Memory B cell (primary cell): ENCODE data around the gene NCAM2.

Experiments
- ATAC-seq: fragments of 150-1000 bp; cut with Tn5 transposase; 2 replicates; pipeline ENCODE4 v1.10.0; 2021; ENCODE audit warnings: low read depth, mild to moderate bottlenecking, moderate library complexity
- DNase-seq, 2 donors: peaks; one replicate each; pipeline ENCODE4 v3.0.0; 2022; ENCODE audit warnings: low spot score in 2 of 2
- H3K27ac Mint-ChIP-seq: one replicate; pipeline ENCODE4 v1.8.0; 2022; ENCODE audit warnings: mild to moderate bottlenecking, moderate library complexity, mixed read lengths
- H3K27me3 Mint-ChIP-seq: one replicate; pipeline ENCODE4 v1.8.0; 2022; ENCODE audit warnings: mixed read lengths
- H3K36me3 Mint-ChIP-seq: one replicate; pipeline ENCODE4 v1.8.0; 2022; ENCODE audit warnings: mild to moderate bottlenecking, mixed read lengths
- H3K4me1 Mint-ChIP-seq: one replicate; pipeline ENCODE4 v1.8.0; 2022; ENCODE audit warnings: mixed read lengths
- H3K4me3 Mint-ChIP-seq: one replicate; pipeline ENCODE4 v1.8.0; 2022; ENCODE audit warnings: mild to moderate bottlenecking, moderate library complexity, mixed read lengths
- H3K9me3 Mint-ChIP-seq: one replicate; pipeline ENCODE4 v1.8.0; 2022; ENCODE audit warnings: mixed read lengths

The NCAM2 gene

DNA sequence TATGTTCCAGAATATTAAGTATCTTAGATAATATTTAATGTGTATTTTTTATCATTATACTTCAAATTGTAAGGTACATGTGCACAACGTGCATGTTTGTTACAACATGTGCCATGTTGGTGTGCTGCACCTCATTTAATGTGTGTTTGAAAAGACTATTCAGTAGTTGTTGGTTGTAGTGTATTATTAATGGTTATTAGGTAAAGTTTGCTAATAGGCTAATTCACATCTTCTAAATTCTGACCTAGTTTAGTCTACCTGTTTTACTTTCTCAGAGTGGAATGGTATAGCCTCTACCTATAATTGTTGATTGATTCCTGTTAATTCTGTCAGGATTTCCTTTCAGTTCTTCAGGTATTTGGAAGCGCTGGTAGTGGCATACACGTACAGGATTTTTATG lies 153.0 kb downstream of the NCAM2 start:
- Mint-ChIP-seq H3K27ac (no peak overlapping the region), H3K4me3 (no peak overlapping the region), H3K9me3 (no peaks in the 10 kb centered on the region), H3K36me3 (no peaks in the 10 kb centered on the region), H3K27me3 (no peaks in the 10 kb centered on the region), H3K4me1 (no peaks in the 10 kb centered on the region)
- no peak for ATAC-seq
- no peak for DNase-seq

DNA sequence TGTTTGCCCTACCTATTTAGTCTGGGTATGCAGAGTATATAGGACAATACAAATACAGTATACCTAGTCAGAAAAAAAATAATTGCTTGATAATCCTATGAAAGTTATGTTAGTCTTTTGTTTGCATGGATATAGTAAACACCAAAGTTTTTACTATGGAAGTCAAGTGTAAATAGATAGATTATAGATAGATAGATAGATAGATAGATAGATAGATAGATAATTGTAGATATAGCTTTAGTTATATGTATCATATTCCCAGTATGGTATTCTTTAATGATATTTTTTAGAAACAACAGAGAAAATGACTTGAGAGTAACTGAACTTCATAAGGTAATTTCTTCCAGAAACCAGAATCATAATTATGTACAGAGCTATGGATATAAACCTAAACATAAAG lies 158.2 kb downstream of the NCAM2 start:
- ATAC-seq = no peak
- Mint-ChIP-seq H3K4me3 (no peak overlapping the region), H3K4me1 (no peaks in the 10 kb centered on the region)

DNA sequence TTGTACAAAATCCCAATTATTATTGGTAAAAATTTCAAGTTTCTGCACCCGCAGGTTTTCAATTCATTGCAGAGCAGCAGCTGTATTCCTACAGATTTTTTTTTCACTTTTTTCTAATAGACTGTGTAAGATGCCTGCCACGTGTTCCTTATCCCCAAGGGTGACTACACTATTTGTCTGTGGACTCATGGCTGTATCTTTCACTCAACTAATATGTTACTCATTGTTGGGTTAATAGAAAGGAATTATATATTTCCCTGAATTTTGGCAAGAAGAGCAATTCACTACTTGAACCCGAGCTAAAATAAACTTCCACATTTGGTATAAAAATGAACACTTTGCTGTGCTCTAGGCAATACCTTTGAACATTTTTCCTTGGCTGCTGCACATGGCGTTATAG lies 158.7 kb downstream of the NCAM2 start:
- DNase-seq (no peak), ATAC-seq (no peak)
- Mint-ChIP-seq H3K36me3 (no peaks in the 10 kb centered on the region), H3K27ac (no peak overlapping the region), H3K9me3 (no peaks in the 10 kb centered on the region), H3K27me3 (no peaks in the 10 kb centered on the region), H3K4me1 (no peaks in the 10 kb centered on the region), H3K4me3 (no peak overlapping the region)

More for the DNA sequence above, 158.2 kb downstream of the NCAM2 start:
- no peaks in the 10 kb centered on the region for H3K36me3 Mint-ChIP-seq
- H3K27me3 Mint-ChIP-seq = no peaks in the 10 kb centered on the region
- no peak overlapping the region for H3K27ac Mint-ChIP-seq
- no peaks in the 10 kb centered on the region for H3K9me3 Mint-ChIP-seq
- no peak for DNase-seq

DNA sequence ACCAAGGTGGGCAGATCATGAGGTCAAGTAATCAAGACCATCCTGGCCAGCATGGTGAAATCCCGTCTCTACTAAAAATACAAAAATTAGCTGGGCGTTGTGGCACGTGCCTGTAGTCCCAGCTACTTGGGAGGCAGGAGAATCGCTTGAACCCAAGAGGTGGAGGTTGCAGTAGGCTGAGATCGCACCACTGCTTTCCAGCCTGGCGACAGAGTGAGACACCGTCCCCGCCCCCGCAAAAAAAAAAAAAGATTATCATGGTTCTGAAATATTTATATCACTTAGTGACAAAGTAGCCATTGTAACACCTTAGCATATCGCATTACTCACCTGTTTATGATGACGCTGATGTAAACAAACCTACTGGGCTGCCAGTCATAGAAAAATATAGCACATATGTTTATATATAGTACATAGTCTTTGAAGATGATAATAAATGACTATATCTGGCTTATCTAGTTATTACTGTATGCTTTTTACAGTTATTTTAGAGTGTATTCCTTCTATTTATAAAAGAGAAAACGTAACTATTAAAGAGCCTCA lies 160.2 kb downstream of the NCAM2 start:
- Mint-ChIP-seq H3K27me3 (no peaks in the 10 kb centered on the region), H3K9me3 (no peaks in the 10 kb centered on the region), H3K27ac (no peak overlapping the region), H3K36me3 (no peaks in the 10 kb centered on the region), H3K4me3 (no peak overlapping the region), H3K4me1 (peaks cover 4% of the 10 kb centered on the region)
- DNase-seq (no peak), ATAC-seq (no peak)

DNA sequence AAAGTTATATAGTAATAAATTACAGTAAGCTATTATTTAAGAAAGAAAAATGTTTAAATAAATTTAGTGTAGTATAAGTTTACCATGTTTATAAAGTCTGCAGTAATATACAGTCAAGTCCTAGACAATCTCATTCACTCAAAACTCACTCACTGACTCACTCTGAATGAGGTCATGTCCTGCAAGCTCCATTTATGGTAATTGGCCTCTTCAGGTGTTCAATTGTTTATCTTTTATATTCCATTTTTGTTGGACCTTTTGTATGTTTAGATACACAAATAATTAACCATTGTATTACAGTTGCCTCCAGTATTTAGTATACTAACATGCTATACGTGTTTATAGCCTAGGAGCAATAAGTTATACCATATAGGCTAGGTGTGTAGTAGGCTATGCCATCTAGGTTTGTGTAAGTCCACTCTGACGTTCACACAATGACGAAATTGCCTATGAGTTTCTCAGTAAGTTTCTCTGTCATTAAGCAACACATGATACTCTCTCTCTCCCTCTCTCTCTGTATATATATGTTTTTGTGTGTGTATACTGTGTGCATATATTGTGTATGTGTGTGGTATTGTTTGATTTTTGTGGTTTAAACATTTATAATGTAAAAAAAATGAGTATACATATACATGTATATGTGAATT lies 161.2 kb downstream of the NCAM2 start:
- H3K27me3 Mint-ChIP-seq = no peaks in the 10 kb centered on the region
- H3K4me1 Mint-ChIP-seq = peaks cover 4% of the 10 kb centered on the region
- DNase-seq = no peak
- no peaks in the 10 kb centered on the region for H3K9me3 Mint-ChIP-seq
- no peak overlapping the region for H3K27ac Mint-ChIP-seq
- no peak overlapping the region for H3K4me3 Mint-ChIP-seq
- no peaks in the 10 kb centered on the region for H3K36me3 Mint-ChIP-seq
- ATAC-seq = no peak

DNA sequence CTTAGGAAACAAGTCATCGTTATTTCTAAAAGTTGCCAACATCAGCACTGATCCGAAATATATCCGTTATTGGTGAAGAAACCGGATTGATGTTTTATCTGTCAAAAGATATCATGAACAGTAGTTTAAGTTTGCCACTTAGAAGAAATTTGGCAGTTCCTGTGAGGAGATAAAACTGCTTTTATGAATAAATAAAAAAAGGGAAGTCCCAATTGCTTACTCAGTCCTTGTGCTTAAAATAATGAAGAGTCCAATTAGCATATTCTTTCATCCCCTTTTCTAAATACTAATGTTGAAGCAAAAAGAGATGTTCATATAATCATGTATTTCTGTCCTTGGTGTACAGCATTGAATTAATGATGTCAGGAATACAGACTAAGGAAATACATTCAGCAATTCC lies 164.6 kb downstream of the NCAM2 start:
- ATAC-seq (no peak), DNase-seq (no peak)
- Mint-ChIP-seq H3K4me1 (peaks cover 4% of the 10 kb centered on the region), H3K27ac (peak overlapping the region; percentile 43), H3K4me3 (no peak overlapping the region), H3K9me3 (no peaks in the 10 kb centered on the region), H3K27me3 (no peaks in the 10 kb centered on the region), H3K36me3 (no peaks in the 10 kb centered on the region)

DNA sequence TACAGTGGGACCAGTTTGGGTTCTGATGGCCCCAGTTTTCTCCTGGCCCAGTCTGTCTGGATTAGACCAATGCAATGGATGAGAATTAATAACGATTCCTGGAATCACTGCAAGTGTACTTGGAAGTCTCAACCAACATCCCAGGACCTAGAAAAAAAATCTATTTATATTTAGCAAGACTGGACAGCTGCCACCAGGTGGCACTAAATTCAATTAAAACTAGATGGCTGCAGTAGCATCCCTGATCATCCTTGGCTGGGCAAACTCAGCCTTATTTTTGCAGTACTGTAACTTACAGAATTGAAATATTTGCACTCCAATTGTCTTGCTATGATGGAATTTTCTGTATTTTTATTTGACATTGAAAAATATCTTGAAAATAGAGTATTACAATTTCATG lies 165.7 kb downstream of the NCAM2 start:
- ATAC-seq = peak; percentile 39
- Mint-ChIP-seq H3K9me3 (no peaks in the 10 kb centered on the region), H3K27me3 (no peaks in the 10 kb centered on the region), H3K27ac (no peak overlapping the region), H3K4me3 (no peak overlapping the region), H3K4me1 (peaks cover 4% of the 10 kb centered on the region), H3K36me3 (no peaks in the 10 kb centered on the region)
- peak; percentile 2 to 10 for DNase-seq

DNA sequence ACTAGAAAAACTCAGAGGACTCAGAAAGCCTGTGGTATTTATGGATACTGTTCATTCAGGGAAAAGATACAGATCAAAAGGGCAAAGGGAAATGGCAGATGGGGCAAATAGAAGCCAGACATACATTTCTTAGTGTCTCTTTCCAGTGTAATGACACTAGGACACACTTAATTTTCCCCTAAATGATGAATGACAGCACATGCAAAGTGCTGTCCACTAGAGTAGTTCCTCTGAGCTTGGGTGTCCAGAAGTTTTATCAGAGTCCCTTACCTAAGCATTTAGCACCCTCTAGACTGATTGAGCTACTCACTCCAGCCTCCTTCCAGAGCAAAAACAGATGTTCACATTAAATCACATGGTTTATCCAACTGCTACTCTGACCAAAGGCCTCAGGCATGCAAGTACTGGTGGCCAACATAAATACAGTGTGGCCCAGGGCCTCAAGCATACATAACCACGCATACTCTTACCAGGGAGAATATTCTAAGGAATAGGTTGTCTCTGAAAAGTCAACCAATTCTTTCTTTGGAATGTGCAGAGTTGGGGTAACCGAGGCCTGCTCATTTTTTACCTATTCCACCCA lies 166.9 kb downstream of the NCAM2 start:
- H3K4me3 Mint-ChIP-seq = no peak overlapping the region
- H3K36me3 Mint-ChIP-seq = no peaks in the 10 kb centered on the region
- DNase-seq (no peak), ATAC-seq (no peak)
- no peaks in the 10 kb centered on the region for H3K27me3 Mint-ChIP-seq
- peaks cover 4% of the 10 kb centered on the region for H3K4me1 Mint-ChIP-seq
- no peak overlapping the region for H3K27ac Mint-ChIP-seq
- no peaks in the 10 kb centered on the region for H3K9me3 Mint-ChIP-seq

DNA sequence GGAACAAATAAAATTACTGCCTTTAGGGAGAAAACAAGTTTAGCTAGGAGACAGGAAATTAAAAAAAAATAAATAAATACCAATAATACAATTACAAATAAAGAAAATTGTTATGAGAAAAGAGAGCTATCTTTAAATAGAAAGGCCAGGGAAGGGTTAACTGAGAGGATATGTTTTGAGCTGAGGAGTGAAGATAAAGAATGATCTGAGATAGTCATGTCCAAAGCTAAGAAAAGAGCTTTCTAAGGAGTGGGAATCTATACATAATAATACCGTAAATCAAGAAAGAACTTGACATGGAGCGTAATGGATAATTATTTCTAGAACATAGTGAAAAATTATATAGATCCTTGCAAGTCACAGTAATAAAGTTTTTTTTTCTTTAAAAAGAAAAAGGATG lies 176.5 kb downstream of the NCAM2 start:
- no peak for DNase-seq
- Mint-ChIP-seq H3K27me3 (no peaks in the 10 kb centered on the region), H3K4me1 (peaks cover 4% of the 10 kb centered on the region), H3K27ac (no peak overlapping the region), H3K4me3 (no peak overlapping the region), H3K36me3 (no peaks in the 10 kb centered on the region), H3K9me3 (no peaks in the 10 kb centered on the region)
- no peak for ATAC-seq

DNA sequence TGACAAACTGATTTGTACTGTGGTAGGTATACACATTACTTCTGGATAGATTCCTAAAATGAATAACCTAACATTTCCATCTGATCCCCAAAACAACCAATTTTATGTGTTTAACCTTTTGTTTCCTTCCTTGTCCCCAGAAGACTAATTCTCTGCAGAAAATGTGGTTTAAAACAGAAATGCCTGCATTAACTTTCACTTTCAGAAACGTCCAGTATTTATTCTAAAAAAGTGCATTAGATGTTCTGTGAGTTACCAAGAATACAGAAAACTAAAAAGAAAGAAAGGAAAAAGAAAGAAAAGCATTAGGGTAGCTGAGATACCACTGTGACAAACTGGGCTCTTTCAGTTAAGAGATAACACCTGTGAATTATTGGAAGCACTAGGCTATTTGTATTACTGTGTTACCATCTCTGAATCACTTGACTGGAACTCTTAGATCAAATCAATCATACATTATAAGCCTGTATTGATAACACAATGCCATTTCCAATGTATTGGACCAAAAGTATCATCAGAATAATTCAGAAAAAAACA lies 177.7 kb downstream of the NCAM2 start:
- Mint-ChIP-seq H3K27me3 (no peaks in the 10 kb centered on the region), H3K36me3 (no peaks in the 10 kb centered on the region), H3K9me3 (no peaks in the 10 kb centered on the region), H3K27ac (no peak overlapping the region), H3K4me3 (no peak overlapping the region), H3K4me1 (peaks cover 4% of the 10 kb centered on the region)
- ATAC-seq = no peak
- no peak for DNase-seq

DNA sequence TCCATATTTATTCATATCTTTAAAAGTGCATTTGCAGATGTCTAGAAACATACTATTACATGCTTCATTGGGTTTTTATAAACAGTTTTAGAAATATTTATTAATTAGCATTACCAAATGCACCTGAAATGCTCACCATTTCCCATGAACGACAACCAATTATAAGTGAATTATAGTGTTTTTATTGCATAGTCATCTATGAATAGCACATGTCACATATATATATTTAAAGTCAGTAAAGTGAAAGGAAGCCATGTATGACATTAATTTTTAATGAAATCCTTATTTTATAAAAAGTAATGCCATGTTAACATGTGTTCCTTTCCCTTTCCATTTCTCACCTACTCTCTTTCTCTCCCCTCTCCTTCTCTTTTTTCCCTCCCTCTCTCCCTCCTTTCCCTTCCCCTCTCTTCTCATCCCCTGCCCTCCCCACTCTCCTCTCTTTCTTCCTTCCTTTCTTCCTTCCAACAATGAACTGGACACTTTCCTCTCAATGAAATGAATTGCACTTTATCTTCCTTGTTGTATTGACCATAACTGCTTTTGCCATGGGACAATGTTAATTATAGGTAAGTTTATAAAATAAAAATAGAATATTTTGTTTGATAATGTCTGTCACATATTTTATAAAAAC lies 179.3 kb downstream of the NCAM2 start:
- H3K4me3 Mint-ChIP-seq = no peak overlapping the region
- H3K4me1 Mint-ChIP-seq = peaks cover 2% of the 10 kb centered on the region
- H3K9me3 Mint-ChIP-seq = no peaks in the 10 kb centered on the region
- no peaks in the 10 kb centered on the region for H3K36me3 Mint-ChIP-seq
- H3K27me3 Mint-ChIP-seq = no peaks in the 10 kb centered on the region
- DNase-seq = no peak
- H3K27ac Mint-ChIP-seq = no peak overlapping the region
- ATAC-seq = no peak

DNA sequence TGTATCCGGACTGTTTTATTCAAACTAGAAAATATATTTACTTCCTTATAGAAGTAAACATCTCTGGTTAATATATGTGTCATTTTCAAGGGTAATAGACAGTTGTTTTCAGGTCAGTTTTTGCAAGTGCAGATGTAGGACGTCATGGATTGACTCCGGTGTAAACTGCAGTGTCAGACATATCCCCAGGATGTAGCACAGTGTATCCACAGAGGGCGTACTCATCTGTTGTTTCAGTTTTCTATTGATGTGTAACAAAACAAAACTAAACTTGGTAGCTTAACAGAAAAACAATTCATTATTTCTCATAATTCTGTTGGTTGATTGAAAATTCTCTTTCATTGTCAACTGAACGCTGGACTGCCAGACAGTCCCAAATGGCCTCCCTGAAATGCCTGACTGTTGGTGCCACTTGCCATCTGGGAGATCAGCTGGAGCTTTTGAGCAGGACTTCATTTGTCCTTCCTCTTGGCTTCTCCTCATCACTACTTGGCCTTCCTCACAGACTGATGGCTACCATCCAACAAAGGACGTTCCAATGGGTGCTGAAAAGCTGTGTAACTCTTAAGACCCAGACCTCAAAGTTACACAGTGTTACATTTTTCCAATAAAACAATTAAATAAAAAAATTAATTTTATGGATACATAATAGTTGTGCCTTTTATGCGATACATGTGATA lies 181.6 kb downstream of the NCAM2 start:
- peaks cover 2% of the 10 kb centered on the region for H3K4me1 Mint-ChIP-seq
- H3K4me3 Mint-ChIP-seq = no peak overlapping the region
- no peak for ATAC-seq
- no peaks in the 10 kb centered on the region for H3K9me3 Mint-ChIP-seq
- H3K27ac Mint-ChIP-seq = no peak overlapping the region
- no peak for DNase-seq
- H3K36me3 Mint-ChIP-seq = no peaks in the 10 kb centered on the region
- H3K27me3 Mint-ChIP-seq = no peaks in the 10 kb centered on the region

DNA sequence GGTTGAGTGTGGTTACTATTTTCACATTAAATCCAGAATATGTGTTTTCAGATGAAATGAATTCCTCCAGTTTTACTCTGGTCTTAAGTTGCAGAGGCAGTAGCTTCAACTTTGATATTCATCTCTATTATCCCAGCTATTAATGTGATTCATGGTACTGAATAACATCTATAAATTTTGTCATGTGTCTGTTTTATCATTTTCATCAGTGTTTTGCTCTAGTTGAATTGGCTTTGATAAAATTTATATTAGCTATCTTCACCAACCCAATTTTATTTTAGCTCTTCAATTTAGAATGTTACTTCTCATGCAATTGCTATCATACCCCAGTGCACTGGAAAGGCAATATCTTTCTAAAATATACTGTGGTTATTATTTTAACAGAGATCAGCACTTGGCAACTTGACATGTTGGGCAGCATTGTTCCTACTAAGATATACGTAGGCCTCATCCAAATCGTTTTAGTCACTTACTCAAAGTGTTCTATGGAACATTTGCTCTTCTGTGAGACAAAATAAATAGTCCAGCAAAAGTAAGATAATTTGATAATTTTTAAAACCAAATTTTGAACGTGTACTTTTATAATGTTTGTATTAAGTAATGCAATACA lies 184.3 kb downstream of the NCAM2 start:
- Mint-ChIP-seq H3K27me3 (no peaks in the 10 kb centered on the region), H3K4me1 (no peaks in the 10 kb centered on the region), H3K36me3 (no peaks in the 10 kb centered on the region), H3K4me3 (no peak overlapping the region), H3K27ac (no peak overlapping the region), H3K9me3 (no peaks in the 10 kb centered on the region)
- DNase-seq (no peak), ATAC-seq (no peak)

DNA sequence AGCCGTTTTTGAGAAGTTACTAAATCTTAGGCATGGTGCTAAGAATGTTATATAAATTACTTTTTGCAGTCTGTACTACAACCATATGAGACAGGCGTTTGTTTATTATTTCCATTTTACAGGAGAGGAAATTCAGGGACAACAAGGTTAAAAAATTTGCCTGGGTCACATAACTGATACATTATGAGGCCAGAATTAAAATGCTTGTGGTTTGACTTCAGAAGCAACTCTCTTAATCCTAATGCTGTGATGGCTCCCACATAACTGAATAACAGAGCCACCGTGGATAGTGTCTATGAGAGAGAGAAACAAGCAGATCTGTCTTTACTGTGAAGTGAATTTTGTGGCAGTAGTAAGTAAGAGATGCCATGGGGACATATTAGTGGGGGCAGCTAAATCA lies 184.9 kb downstream of the NCAM2 start:
- Mint-ChIP-seq H3K4me3 (no peak overlapping the region), H3K27me3 (no peaks in the 10 kb centered on the region), H3K9me3 (no peaks in the 10 kb centered on the region), H3K36me3 (no peaks in the 10 kb centered on the region), H3K27ac (no peak overlapping the region), H3K4me1 (no peaks in the 10 kb centered on the region)
- ATAC-seq = no peak
- DNase-seq = no peak
